Measurements from ENCODE around the gene IGFLR1.

DNA sequence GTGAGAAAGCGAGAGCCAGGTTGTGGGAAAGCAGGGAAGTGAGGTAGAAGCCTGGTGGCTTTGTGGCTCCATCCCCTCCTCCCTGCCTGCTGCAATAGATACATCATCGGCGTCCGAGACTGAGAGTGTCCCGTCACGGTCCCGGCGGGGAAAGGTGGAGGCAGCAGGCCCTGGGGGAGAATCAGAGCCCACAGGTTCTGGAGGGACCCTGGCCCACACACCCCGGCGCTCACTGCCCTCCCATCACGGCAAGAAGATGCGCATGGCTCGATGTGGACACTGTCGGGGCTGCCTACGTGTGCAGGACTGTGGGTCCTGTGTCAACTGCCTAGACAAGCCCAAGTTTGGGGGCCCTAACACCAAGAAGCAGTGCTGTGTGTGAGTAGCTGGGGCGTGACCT lies 19.4 kb downstream of the IGFLR1 start:
- TF ChIP-seq POLR2A (IDR thresholded peaks at IDR 0.05; ENCODE audit: low read depth, low read length) (no peak), EZH2 (IDR thresholded peaks at IDR 0.05; ENCODE audit: borderline replicate concordance, low read depth, low read length, severe bottlenecking) (no peak), FOS (IDR thresholded peaks at IDR 0.05; ENCODE audit: borderline replicate concordance, insufficient read depth, low read length) (no peak), MYC (IDR thresholded peaks at IDR 0.05; ENCODE audit: low read depth, low read length) (no peak), POLR2AphosphoS5 (IDR thresholded peaks at IDR 0.05; ENCODE audit: insufficient read depth, low read depth, low read length) (no peak), JUN (IDR thresholded peaks at IDR 0.05; ENCODE audit: borderline replicate concordance, insufficient read depth, insufficient read length, low read depth) (no peak)
- TF ChIP-seq, protein P1, sequence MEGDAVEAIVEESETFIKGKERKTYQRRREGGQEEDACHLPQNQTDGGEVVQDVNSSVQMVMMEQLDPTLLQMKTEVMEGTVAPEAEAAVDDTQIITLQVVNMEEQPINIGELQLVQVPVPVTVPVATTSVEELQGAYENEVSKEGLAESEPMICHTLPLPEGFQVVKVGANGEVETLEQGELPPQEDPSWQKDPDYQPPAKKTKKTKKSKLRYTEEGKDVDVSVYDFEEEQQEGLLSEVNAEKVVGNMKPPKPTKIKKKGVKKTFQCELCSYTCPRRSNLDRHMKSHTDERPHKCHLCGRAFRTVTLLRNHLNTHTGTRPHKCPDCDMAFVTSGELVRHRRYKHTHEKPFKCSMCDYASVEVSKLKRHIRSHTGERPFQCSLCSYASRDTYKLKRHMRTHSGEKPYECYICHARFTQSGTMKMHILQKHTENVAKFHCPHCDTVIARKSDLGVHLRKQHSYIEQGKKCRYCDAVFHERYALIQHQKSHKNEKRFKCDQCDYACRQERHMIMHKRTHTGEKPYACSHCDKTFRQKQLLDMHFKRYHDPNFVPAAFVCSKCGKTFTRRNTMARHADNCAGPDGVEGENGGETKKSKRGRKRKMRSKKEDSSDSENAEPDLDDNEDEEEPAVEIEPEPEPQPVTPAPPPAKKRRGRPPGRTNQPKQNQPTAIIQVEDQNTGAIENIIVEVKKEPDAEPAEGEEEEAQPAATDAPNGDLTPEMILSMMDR (IDR thresholded peaks at IDR 0.05; ENCODE audit: extremely low read depth in 1 of 2, insufficient read depth in 1 of 2, low read depth in 1 of 2, low read length in 2 of 2), result no peak
